Upper lobe of left lung (tissue), 4 donors: Measurements from ENCODE around the gene HIVEP3.

ENCODE experiments used
- CTCF ChIP-seq, 6 experiments: fragments of 450-650 bp in 4 of 6; fragments of 200-600 bp in 2 of 6; sonication (generic) in 2 of 6; IDR thresholded peaks; one replicate each; pipeline ENCODE4 v1.5.1; 2016 to 2019; ENCODE audit warnings: antibody characterized with exemption in 6 of 6
- EP300 ChIP-seq, 4 donors: sonication (generic); formaldehyde crosslinking; IDR thresholded peaks; one replicate each; pipeline ENCODE4 v1.5.1; 2017; ENCODE audit warnings: antibody characterized with exemption in 4 of 4, control low read depth in 2 of 4
- POLR2A ChIP-seq, 4 donors: fragments of 450-650 bp; IDR thresholded peaks; one replicate each; pipeline ENCODE4 v1.5.1; 2016 to 2017; ENCODE audit warnings: antibody characterized with exemption in 4 of 4, mild to moderate bottlenecking in 2 of 4

GRCh38 chr1:41941381-41941780, 22.7 kb upstream of the HIVEP3 start:
- no peak for TF ChIP-seq CTCF (IDR thresholded peaks at IDR 0.05)
- no peak for TF ChIP-seq EP300 (IDR thresholded peaks at IDR 0.05)
- TF ChIP-seq POLR2A (IDR thresholded peaks at IDR 0.05) = no peak
